Measurements from ENCODE around the gene INSM1.
"Not testable (repeated sequence)": the region's sequence is repeated elsewhere in the genome, so short reads cannot be mapped to it uniquely, and the experiment has no call there.

GRCh38 chr20:20355503-20355902, 12.4 kb upstream of the INSM1 start:
- TF ChIP-seq, protein P1, sequence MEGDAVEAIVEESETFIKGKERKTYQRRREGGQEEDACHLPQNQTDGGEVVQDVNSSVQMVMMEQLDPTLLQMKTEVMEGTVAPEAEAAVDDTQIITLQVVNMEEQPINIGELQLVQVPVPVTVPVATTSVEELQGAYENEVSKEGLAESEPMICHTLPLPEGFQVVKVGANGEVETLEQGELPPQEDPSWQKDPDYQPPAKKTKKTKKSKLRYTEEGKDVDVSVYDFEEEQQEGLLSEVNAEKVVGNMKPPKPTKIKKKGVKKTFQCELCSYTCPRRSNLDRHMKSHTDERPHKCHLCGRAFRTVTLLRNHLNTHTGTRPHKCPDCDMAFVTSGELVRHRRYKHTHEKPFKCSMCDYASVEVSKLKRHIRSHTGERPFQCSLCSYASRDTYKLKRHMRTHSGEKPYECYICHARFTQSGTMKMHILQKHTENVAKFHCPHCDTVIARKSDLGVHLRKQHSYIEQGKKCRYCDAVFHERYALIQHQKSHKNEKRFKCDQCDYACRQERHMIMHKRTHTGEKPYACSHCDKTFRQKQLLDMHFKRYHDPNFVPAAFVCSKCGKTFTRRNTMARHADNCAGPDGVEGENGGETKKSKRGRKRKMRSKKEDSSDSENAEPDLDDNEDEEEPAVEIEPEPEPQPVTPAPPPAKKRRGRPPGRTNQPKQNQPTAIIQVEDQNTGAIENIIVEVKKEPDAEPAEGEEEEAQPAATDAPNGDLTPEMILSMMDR (IDR thresholded peaks at IDR 0.05), result not testable (repeated sequence)
- not testable (repeated sequence) for TF ChIP-seq EZH2phosphoT487 (IDR thresholded peaks at IDR 0.05; ENCODE audit: borderline replicate concordance, low read depth); FOXJ3 (CRISPR knock-in tag; IDR thresholded peaks at IDR 0.05); EP300 (IDR thresholded peaks at IDR 0.05; ENCODE audit: borderline replicate concordance in 1 of 2, low read depth in 1 of 2, low read length in 1 of 2)
- TF ChIP-seq, protein P2, sequence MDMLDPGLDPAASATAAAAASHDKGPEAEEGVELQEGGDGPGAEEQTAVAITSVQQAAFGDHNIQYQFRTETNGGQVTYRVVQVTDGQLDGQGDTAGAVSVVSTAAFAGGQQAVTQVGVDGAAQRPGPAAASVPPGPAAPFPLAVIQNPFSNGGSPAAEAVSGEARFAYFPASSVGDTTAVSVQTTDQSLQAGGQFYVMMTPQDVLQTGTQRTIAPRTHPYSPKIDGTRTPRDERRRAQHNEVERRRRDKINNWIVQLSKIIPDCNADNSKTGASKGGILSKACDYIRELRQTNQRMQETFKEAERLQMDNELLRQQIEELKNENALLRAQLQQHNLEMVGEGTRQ (IDR thresholded peaks at IDR 0.05; ENCODE audit: borderline replicate concordance, low read depth, low read length), result not testable (repeated sequence)
- TF ChIP-seq, protein P3, sequence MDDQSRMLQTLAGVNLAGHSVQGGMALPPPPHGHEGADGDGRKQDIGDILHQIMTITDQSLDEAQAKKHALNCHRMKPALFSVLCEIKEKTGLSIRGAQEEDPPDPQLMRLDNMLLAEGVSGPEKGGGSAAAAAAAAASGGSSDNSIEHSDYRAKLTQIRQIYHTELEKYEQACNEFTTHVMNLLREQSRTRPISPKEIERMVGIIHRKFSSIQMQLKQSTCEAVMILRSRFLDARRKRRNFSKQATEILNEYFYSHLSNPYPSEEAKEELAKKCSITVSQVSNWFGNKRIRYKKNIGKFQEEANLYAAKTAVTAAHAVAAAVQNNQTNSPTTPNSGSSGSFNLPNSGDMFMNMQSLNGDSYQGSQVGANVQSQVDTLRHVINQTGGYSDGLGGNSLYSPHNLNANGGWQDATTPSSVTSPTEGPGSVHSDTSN (IDR thresholded peaks at IDR 0.05), result not testable (repeated sequence)

Measured in SK-N-SH (cell line).